T1000 (cell line): ENCODE data around the gene C8B.

Source experiments
- DNase-seq: peaks from one replicate; lab custom pipeline; 2025; ENCODE audit warnings: mixed read lengths; lab: John Stamatoyannopoulos, UW

Gene C8B

GRCh38 chr1:56965916-56966697 lies at the start of gene C8B:
TSS of gene C8B (minus strand) at chr1:56966015. CDS start at chr1:56965948, 67 bp downstream.
- DNase-seq: no peak

GRCh38 chr1:57015071-57015470 lies 49.3 kb upstream of the C8B start:
- DNase-seq: no peak

GRCh38 chr1:57013522-57013921 lies 47.7 kb upstream of the C8B start:
- DNase-seq: no peak

- no peak for DNase-seq
Observed at GRCh38 chr1:57012315-57012714, 46.5 kb upstream of the C8B start.

- DNase-seq: no peak
Observed at GRCh38 chr1:57010511-57010910, 44.7 kb upstream of the C8B start.

GRCh38 chr1:57007948-57008347 lies 42.1 kb upstream of the C8B start:
- no peak for DNase-seq

- no peak for DNase-seq
Observed at GRCh38 chr1:57007472-57007871, 41.7 kb upstream of the C8B start.

- no peak for DNase-seq
Observed at GRCh38 chr1:57003398-57004139, 37.8 kb upstream of the C8B start.

- no peak for DNase-seq
Observed at GRCh38 chr1:56995414-56996100, 29.7 kb upstream of the C8B start.

GRCh38 chr1:56993475-56993874 lies 27.7 kb upstream of the C8B start:
- DNase-seq: no peak

- no peak for DNase-seq
Observed at GRCh38 chr1:56992318-56993125, 26.7 kb upstream of the C8B start.

GRCh38 chr1:56991576-56991975 lies 25.8 kb upstream of the C8B start:
- DNase-seq: no peak

GRCh38 chr1:56986397-56986796 lies 20.6 kb upstream of the C8B start:
- DNase-seq: no peak

- DNase-seq: no peak
Observed at GRCh38 chr1:56985857-56986256, 20.0 kb upstream of the C8B start.

- no peak for DNase-seq
Observed at GRCh38 chr1:56983484-56983883, 17.7 kb upstream of the C8B start.

GRCh38 chr1:56979986-56980755 lies 14.4 kb upstream of the C8B start:
- no peak for DNase-seq

GRCh38 chr1:56978819-56979218 lies 13.0 kb upstream of the C8B start:
- no peak for DNase-seq

- DNase-seq: no peak
Observed at GRCh38 chr1:56977910-56978309, 12.1 kb upstream of the C8B start.

- DNase-seq: no peak
Observed at GRCh38 chr1:56975446-56975845, 9.6 kb upstream of the C8B start.

GRCh38 chr1:56973923-56974742 lies 8.3 kb upstream of the C8B start:
- DNase-seq: no peak
